HG03342 (cell line): Measurements from ENCODE around the gene AP1M2.
"Not testable (repeated sequence)": the region's sequence is repeated elsewhere in the genome, so short reads cannot be mapped to it uniquely, and the experiment has no call there.

Experiments used
- ATAC-seq: cut with Tn5 transposase; IDR thresholded peaks from one replicate; pipeline ENCODE4 v1.9.1; 2021; ENCODE audit warnings: mild to moderate bottlenecking, moderate library complexity; ENCODE audit not compliant: unreplicated experiment

Gene AP1M2

DNA sequence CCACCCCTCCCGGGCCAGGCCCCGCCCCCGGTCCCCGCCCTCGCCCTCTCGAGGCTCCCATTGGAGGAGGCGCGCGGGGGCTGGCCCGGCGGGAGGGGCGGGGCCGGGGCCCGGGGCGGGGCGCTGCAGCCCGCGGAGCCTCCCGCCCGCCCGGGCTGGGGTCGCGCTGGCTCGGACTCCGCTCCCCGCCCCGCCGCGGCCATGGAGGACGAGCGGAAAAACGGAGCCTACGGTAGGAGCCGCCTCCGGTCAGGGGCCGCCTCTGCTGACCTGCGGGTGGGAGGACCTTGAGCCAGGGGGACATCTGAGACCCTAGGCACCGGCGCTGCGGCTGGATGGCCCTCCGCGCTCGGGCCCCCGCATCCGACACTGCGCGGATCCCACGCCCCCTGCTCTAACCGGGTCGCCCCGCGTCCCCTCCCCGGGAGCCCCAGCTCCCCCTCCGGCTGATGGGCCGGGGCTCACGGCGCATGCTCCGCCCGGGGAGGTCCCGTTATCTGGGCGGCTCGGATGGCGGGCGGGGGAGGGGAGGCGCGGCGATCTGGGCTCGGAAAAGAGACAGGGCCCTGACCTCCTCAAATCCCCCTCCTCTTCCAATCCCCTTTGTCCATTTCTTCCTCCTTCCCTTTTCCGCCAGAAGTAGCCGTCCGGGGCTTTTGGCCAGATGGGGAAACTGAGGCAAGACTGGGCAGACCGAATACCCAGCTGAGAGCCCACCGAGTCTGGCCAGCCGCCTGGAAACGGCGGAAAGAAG lies 15.4 kb upstream of the AP1M2 start:
- peak; percentile 52 for ATAC-seq

DNA sequence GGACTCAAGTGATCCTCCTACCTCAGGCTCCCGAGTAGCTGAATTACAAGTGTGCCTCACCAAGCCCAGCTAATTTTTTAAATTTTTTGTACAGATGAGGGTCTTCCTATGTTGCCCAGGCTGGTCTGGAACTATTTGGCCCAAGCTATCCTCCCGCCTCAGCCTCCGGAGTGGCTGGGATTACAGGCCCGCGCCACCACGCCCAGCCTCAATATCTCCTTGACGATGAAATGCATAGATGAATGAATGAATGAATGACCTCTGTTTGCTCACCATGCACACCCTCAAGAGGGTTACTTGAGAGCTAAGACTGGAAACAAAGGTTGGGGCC lies 14.9 kb upstream of the AP1M2 start:
- ATAC-seq: no peak

DNA sequence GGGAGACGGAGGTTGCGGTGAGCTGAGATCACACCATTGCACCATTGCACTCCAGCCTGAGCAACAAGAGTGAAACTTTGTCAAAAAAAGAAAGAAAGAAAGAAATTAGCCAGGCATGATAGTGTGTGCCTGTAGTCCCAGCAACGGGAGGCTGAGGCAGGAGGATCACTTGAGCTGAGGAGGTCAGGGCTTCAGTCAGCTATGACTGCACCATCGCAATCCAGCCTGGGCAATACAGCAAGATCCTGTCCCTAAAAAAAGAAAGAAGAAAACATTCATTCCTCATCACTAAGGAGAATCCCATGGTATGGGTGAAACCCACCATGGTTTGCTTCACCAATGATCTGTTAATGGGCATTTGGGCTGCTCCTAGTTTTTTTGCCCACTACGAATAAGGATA lies 13.0 kb upstream of the AP1M2 start:
- ATAC-seq: no peak

DNA sequence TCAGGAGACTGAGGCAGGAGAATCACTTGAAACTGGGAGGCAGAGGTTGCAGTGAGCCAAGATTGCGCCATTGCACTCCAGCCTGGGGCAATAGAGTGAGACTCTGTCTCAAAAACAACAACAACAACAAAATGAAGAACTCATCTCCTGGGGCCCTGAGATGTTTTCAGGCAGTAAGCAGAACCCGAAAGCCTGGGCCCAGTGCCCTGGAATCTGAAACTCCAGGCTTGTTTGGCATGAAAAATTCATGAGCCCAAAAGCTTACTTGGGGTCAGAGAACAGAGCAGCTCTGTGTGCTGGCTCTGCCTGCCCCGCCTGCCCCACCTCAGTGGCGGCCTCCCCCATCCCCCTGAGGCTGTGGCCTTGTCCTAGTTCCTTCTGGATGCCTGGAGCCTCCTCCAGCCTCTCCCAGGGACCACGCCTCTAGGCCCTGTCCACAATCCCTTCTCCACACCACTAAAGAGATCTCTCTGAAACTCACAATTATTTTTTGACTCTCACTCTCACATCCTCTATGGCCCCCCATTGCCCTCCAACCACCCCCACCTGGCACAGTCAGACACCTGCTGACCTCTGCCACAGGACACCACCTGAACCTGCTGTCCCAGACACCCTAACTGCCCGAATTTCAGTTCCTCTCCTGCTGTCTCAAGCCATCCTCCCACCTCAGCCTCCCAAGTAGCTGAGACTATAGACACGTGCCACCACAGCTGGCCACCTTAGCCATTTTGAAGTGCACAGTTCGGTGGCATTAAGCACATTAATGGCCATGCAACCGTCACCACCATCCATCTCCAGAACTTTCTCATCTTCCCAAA lies 6.9 kb upstream of the AP1M2 start:
- ATAC-seq: peak; percentile 45

DNA sequence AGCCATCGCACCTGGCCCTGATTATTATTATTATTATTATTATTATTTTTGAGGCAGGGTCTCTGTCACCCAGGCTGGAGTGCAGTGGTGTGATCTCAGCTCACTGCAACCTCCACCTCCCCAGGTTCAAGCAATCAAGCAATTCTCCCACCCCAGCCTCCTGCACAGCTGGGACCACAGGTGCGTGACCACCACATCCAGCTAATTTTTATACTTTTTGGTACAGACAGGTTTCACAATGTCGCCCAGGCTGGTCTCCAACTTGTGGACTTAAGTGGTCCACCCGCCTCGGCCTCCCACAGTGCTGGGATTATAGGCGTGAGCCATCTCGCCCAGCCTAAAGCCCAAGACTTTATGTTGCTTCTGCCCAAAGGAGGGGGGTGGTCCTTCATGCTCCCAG lies 6.0 kb upstream of the AP1M2 start:
- no peak for ATAC-seq

DNA sequence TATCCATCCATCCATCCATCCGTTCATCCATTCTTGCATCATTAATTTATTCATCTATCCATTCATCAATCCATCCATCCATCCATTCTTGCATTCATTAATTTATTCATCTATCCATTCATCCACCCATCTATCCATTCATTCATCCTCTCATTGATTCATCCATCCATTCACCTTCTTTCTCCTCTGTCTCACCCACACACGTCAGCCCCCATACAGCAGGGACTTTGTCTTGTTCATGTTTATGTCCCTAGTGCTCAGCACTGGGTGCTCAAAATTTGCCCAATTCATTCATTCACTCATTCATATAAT lies 683 bp upstream of the AP1M2 start:
- ATAC-seq: no peak

DNA sequence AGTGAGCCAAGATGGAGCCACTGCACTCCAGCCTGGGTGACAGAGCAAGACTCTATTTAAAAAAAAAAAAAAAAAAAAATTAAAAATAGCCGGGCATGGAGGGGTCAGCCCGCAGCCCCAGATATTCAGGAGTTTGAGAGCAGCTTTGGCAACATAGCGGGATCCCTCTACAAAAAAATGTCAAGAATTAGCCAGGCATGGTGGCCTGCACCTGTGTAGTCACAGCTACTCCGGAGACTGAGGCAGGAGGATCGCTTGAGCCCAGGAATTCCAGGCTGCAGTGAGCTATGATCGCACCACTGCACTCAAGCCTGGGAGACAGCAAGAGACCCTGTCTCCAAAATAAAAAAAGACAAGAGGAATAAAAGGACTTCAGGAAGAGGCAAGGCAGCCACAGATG lies 716 bp downstream of the AP1M2 start:
- no peak for ATAC-seq

DNA sequence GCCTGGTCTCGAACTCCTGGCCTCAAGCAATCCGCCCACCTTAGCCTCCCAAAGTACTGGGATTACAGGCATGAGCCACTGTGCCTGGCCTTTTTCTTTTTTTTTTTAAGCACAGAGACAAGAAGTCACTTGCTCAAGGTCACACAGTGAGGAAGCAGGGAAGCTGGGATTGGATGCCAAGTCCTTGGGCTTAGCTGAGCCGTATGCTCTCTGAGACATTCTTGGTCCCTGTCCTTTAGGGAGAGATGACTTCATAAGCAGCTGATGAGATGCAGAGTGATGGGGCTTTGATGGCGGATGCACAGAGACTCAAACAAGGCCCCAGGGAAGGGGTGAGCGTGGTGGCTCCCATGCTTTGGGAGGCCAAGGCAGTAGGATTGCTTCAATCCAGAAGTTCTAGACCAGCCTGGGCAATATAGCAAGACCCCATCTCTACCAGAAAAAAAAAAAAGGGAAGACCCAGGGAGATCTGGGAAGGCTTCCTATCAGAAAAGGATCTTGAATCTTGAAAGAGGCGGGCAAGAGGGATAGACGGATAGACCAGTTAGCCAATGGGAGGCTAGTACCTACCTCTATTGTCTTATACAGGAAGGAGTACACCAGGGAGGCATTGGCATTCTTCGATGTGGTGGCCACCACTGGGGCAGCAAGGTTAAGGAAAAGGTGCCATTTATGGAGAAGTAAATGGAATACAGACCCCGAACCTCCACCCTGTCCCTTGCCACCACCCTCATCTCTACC lies 3.9 kb downstream of the AP1M2 start:
- no peak for ATAC-seq

DNA sequence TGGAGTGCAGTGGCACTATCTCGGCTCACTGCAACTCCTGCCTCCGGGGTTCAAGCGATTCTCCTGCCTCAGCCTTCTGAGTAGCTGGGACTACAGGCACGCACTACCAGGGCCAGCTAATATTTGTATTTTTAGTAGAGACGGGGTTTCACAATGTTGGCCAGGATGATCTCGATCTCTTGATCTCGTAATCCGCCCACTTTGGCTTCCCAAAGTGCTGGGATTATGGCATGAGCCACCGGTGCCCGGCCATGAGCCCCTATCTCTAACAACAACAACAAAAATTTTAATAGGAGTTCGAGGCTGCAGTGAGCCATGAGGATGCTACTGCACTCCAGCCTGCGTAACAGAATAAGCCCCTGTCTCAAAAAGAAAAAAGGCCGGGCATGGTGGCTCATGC lies 5.0 kb downstream of the AP1M2 start:
- ATAC-seq: no peak

DNA sequence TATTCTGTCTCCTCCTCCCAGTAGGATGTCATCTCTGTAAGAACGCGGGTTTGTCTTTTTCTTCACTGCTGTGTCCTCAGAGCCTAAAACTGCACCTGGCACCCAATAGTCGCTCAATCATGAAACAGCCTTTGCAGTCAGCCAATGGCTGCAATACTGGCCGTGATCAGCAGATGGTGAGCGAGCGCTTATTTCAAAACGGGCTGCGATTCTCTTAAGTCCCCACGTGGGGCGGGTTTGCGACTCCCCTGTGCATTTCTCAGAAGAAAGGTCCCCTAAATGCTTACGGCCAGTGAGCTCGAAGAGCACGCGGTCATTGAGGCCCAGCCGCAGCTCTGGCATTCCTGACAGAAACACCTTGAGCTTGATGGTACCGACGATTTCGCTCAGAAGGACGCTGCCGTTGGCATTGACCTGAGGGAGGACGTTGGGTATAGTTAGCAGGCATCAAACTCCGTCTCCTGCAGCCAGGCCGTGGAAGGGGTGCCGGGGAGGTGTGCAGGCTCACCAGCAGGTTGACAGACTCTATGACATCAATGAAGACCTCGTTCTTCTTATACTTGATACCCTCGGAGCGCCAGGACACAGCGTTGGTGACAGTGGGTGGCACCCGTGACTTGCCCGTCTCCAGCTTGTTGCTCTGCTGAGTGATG lies 6.0 kb downstream of the AP1M2 start:
- no peak for ATAC-seq

DNA sequence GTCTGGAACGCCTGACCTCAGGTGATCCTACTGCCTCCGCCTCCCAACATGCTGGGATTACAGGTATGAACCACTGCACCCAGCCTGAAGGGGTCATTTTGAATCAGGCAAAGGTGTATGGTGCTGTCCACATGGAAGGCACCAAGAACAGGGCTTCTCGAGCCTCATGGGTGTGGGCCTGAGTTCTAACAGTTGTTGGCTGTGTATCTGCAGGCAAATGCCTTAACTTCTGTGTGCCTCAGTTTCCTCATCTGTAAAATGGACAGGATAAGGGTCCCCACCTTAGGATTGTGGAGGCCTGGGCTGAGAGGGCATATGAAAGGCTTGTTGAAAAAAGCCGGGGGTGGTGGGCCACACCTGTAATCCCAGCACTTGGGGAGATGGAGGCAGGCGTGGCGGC lies 9.2 kb downstream of the AP1M2 start:
- no peak for ATAC-seq

DNA sequence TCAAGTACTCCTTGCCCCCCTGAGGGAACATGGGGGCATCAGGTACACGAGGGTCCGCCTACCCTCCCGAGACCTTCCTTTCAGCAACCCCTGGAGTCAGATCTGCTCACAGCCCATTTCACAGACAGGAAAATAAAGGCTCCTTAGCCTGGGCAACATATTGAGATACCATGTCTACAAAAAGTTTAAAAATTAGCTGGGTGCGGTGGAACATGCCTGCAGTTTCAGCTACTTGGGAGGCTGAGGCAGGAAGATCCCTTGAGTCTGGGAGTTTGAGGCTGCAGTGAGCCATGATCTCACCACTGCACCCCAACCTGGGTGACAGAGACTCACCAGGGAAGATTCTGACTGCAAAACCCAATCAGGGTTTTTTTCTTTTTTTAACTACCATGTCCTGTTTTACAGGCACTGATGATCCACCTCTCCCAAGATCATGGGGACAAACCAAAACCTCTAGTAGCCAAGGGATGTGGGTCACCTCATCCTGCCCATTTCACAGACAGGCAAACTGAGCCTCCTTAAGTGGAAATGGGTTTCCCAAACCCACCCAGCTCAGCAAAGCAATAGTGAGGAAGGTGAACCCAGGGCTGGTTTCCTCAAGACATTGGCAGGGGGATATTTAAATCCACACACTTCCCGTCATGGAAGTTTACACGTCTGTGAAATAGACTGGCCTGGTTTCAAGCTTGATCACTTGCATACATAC lies 11.9 kb downstream of the AP1M2 start:
- no peak for ATAC-seq

DNA sequence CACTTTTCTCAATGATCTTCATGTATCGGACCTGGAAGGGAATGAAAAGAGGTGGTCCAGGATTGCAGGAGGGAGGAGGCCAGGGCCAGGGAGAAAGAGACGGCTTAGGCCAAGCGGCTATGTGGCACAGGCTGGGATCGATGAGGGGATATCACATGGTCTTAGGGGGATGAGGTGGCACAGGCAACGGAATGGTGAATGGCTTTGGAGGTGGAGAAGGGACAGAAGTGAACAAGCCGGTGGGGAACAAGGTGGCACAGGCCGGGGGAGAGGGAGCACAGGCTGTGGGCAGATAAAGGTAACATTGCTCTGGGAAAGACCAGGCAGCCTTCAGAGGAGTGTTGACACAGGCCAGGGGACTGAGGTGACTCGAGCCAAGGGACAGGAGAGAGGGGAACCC lies 12.7 kb downstream of the AP1M2 start:
- ATAC-seq: no peak

DNA sequence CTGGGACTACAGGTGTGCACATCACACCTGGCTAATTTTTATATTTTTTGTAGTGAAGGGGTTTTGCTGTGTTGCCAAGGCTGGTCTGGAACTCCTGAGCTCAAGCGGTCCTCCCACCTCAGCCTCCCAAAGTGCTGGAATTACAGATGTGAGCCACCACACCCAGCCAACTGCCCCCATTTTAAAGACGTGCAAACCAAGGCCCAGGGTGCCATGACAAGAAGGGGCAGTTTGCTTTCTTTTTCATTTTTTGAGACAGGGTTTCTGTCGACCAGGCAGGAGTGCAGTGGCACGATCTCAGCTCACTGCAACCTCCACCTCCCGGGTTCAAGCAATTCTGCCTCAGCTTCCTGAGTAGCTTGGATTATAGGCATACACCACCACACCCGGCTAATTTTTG lies 13.3 kb downstream of the AP1M2 start:
- ATAC-seq: not testable (repeated sequence)

DNA sequence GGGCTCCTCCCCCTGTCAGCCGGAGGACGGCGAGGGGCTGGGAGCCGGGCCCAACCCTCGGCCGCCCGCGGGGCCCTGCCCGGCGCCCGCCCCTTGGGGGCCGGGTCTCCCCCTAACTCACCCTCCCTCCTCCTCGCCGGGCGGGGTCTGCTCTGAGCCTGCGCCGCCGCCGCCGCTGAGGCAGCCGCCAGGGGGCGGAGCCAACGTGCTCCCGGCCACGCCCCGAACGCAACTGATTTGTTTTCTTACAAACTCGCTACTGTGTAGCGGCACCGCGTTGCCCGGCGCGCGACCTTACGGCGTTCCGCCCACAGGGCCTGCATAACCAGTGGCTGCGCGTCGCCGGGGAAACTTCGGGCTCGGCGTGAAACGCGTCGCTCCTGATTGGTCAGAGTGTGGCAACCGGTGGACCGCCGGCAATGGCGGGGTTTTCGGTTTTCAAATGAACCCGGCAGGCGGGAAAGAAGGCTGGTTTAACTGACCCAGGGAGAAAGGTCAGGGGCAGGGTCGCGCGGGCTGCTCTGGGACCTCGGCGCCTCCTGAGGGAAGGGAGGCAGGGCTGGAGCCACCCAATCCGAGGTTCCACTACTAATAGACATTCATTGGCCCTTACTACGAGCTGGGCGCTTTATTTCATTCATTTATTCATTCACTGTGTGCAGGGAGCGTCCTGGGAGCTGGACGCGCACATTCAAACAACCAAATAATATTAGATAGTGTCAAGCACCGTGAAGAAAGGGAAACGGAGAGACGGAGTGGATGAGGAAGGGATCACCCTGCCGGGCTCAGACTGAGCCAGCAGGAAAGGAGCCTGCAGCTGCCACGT lies 18.1 kb downstream of the AP1M2 start, which contains the start of gene CDKN2D:
TSS of gene CDKN2D (minus strand) at position 154 of the 826 bp plus-strand sequence. CDS start 326 bp downstream, outside the sequence.
- ATAC-seq: peak; percentile 61

DNA sequence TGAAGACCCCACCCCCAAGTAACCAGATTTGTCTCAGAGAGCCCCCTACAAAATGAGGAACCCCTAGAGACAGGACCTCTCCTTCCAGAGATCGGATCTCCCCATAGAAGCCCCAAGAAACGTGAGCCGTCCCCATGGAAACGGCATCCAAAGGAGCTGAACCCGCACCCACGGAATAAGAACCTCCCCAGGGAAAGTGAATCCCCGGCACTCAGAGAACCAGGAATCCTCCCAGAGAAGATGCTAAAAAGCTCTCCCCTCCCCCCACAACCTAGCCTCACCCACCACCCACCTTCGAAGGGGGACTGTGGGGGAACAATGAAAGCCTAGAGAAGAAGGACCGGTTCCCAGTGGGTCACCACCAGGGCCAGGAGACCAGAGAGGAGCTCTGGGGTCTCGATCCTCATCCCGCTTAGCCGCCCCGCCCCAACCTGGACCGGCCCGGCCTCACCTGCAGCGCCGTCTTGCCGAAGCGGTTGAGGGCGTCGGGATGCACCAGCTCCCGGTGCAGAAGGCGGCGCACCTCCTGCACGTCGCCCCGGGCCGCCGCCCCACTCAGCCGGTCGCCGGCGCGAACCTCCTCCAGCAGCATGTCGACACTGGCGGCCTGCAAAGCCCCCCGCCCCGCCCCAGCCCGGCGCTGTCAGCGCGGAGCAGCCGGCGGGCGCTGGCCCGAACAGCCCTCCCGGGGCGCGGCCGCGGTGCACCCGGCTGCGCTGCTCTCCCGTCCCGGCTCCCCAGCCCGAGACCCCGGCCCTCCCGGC lies 18.9 kb downstream of the AP1M2 start:
- ATAC-seq: peak; percentile 1

DNA sequence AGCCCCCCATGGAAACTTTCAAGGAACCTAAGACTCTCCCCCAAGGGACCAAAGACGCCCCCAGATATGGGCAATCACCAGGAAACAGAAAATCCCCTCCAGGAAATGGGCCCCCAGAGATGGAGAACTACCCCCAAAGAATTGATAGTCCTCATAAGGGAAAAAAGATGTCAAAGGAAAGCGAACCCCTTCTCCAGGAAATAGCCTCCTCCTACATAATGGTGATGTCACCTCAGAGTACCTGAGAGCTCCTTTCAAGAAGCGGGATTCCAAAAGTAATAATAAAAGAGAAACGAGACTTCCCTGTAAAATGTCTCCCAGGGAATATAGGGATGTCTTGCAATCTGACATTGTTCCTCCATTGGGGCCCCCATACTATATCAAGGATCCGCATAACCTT lies 19.5 kb downstream of the AP1M2 start:
- ATAC-seq: no peak

DNA sequence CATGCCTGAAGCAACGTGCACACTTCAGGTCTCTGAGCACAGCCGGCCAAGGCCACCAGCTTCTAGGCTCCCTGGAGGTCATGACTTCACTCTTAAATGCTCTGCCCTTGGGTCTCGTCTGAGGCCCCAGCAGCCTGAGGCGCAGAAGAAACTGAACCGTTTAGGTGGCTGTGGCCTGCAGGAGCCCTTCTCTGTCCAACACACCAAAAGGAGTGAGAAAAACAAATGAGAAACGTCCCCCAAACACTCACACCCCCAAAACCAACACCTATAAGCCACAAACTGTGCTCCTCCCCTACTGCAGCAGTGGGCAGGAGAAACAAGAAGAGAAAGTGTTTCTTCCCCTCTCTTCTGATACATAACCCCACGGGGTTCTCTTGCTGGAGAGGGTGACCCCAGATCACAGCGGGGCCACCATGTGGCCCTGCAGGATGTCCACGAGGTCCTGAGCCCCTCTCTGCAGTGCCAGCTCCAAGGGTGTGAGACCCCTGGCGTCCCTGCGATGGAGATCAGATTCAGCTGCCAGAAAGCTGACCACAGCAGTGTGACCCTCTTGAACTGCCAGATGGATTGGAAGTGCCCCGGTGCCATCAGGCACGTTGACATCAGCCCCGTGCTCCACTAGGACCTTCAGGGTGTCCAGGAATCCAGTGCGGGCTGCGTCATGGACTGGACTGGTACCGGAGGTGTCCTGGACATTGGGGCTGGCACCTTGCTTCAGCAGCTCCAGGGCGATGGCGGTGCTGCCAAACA lies 20.3 kb downstream of the AP1M2 start:
- no peak for ATAC-seq

DNA sequence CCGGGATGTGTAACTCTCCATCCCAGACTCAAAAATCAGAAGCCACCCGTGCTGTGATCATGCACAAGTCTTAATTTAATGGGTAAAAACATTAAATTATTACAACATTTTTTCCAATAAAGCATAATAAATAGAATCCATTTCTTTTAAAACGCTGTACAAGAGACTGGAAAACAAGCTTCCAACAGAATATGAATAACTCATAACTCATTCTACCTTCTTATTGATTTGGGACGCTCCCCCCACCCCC lies 20.8 kb downstream of the AP1M2 start:
- no peak for ATAC-seq
